HCT116 (cell line): ENCODE data around the gene TMEM256. TPM values are rescaled to one million over a fixed set of nuclear protein-coding genes. Genes with fewer than 3 reads are reported as not detected.

Experiments
- ATAC-seq: fragments of 200-7000 bp; cut with Tn5 transposase; 2 replicates; pipeline ENCODE4 v1.9.1; 2020; ENCODE audit warnings: mild to moderate bottlenecking, moderate library complexity
- BruUV-seq: library from RNA; stranded (reverse); fragments of 400-500 nt; replicated peaks from 2 replicates; lab custom pipeline; 2021; lab: Mats Ljungman, UMichigan
- CTCF ChIA-PET: fragments of 300-600 bp; sonication (Branson Sonifier 250); formaldehyde crosslinking; loops from one replicate; lab custom pipeline; 2021; ENCODE audit warnings: antibody characterized with exemption; lab: Charles Lee
- POLR2A ChIA-PET: fragments of 300-600, 350-600 bp; sonication (Branson Sonifier 250); formaldehyde crosslinking; loops from one replicate; lab custom pipeline; 2021; ENCODE audit warnings: antibody characterized with exemption; lab: Charles Lee
- RAD21 ChIA-PET, 2 experiments: fragments of 300-600 bp; sonication (Branson Sonifier 250); formaldehyde crosslinking; loops; one replicate each; lab custom pipeline; 2023; ENCODE audit warnings: low total read pairs in 2 of 2; ENCODE audit not compliant: uncharacterized antibody in 2 of 2, unreplicated experiment in 2 of 2, low non-redundant PET in 1 of 2; lab: Charles Lee
- DNase-seq: peaks from one replicate; pipeline ENCODE4 v3.0.0-alpha.2; 2010; ENCODE audit warnings: low read depth, low spot score
- H2AFZ ChIP-seq: fragments of 200-600 bp; shearing (Covaris generic), sonication (generic); 2 replicates; pipeline ENCODE4 v1.6.1; 2017; ENCODE audit warnings: low read depth, mixed run types, mixed read lengths, antibody characterized with exemption, low read length; ENCODE audit not compliant: poor library complexity, severe bottlenecking
- H3K27ac ChIP-seq: 2 replicates; pipeline ENCODE4 v1.5.1; 2012; ENCODE audit warnings: low read depth, low read length
- H3K27me3 ChIP-seq: fragments of 200-600 bp; sonication (generic); 2 replicates; pipeline ENCODE4 v1.6.1; 2016; ENCODE audit warnings: mixed run types, low read length, mixed read lengths; ENCODE audit not compliant: insufficient read depth
- H3K36me3 ChIP-seq, 2 experiments: fragments of 200-500 bp in 1 of 2; fragments of 200-600 bp in 1 of 2; sonication (Bioruptor generic) in 1 of 2; sonication (generic) in 1 of 2; 2 replicates each; pipeline versions ENCODE4 v1.5.1 to v1.6.1; 2014 to 2016; ENCODE audit warnings: low read length in 2 of 2, inconsistent platforms in 1 of 2, mixed read lengths in 1 of 2, mixed run types in 1 of 2; ENCODE audit not compliant: insufficient read depth in 2 of 2, control insufficient read depth in 1 of 2
- H3K4me1 ChIP-seq, 2 experiments: fragments of 200-600 bp in 1 of 2; sonication (generic) in 1 of 2; 2 replicates each; pipeline versions ENCODE4 v1.5.1 to v1.6.1; 2012 to 2017; ENCODE audit warnings: low read length in 2 of 2, inconsistent platforms in 1 of 2, mild to moderate bottlenecking in 1 of 2, mixed read lengths in 1 of 2, mixed run types in 1 of 2, moderate library complexity in 1 of 2; ENCODE audit not compliant: insufficient read depth in 2 of 2, control insufficient read depth in 1 of 2
- H3K4me2 ChIP-seq: fragments of 200-600 bp; sonication (generic); 2 replicates; pipeline ENCODE4 v1.6.1; 2017; ENCODE audit warnings: mixed run types, low read length, mixed read lengths
- H3K4me3 ChIP-seq, 2 experiments: fragments of 200-600 bp in 1 of 2; sonication (generic) in 1 of 2; replicated peaks in 1 of 2; 2 replicates each; pipeline ENCODE4 v1.5.1; 2011 to 2016; ENCODE audit warnings: low read length in 2 of 2, control low read depth in 1 of 2, low read depth in 1 of 2, mild to moderate bottlenecking in 1 of 2, mixed read lengths in 1 of 2, mixed run types in 1 of 2
- H3K79me2 ChIP-seq: fragments of 200-600 bp; sonication (generic); 2 replicates; pipeline ENCODE4 v1.6.1; 2017; ENCODE audit warnings: mild to moderate bottlenecking, mixed run types, low read length, moderate library complexity, mixed read lengths; ENCODE audit not compliant: insufficient read depth
- H3K9ac ChIP-seq: fragments of 200-600 bp; sonication (generic); 2 replicates; pipeline ENCODE4 v1.6.1; 2016; ENCODE audit warnings: low read length, mixed read lengths
- H3K9me2 ChIP-seq: fragments of 200-600 bp; sonication (generic), shearing (Covaris generic); 2 replicates; pipeline ENCODE4 v1.6.1; 2017; ENCODE audit warnings: mixed run types, mild to moderate bottlenecking, moderate library complexity; ENCODE audit not compliant: insufficient read depth
- H3K9me3 ChIP-seq, 2 experiments: fragments of 200-500 bp in 1 of 2; fragments of 200-600 bp in 1 of 2; sonication (Bioruptor generic) in 1 of 2; sonication (generic) in 1 of 2; 2 replicates each; pipeline ENCODE4 v1.6.1; 2014 to 2017; ENCODE audit warnings: low read length in 2 of 2, mixed read lengths in 2 of 2, inconsistent platforms in 1 of 2, low read depth in 1 of 2, mild to moderate bottlenecking in 1 of 2, mixed run types in 1 of 2, moderate library complexity in 1 of 2; ENCODE audit not compliant: control insufficient read depth in 1 of 2, insufficient read depth in 1 of 2
- H4K20me1 ChIP-seq: fragments of 200-600 bp; sonication (generic), shearing (Covaris generic); 2 replicates; pipeline ENCODE4 v1.6.1; 2017; ENCODE audit warnings: mixed run types, mild to moderate bottlenecking, moderate library complexity; ENCODE audit not compliant: insufficient read depth
- CBX3 ChIP-seq: IDR thresholded peaks from 2 replicates; pipeline ENCODE4 v1.6.1; 2012; ENCODE audit warnings: low read depth
- CEBPB ChIP-seq: IDR thresholded peaks from 2 replicates; pipeline ENCODE4 v1.6.1; 2012; ENCODE audit warnings: low read depth
- CTCF ChIP-seq, 3 experiments: fragments of 200-600 bp in 1 of 3; sonication (generic) in 1 of 3; IDR thresholded peaks in 2 of 3; conservative IDR thresholded peaks in 1 of 3; 2 replicates each; pipeline ENCODE4 v1.5.1; 2012 to 2017; ENCODE audit warnings: low read depth in 2 of 3, low read length in 2 of 3, antibody characterized with exemption in 1 of 3, borderline replicate concordance in 1 of 3, control low read depth in 1 of 3, mild to moderate bottlenecking in 1 of 3, mixed read lengths in 1 of 3, mixed run types in 1 of 3, moderate library complexity in 1 of 3; ENCODE audit not compliant: insufficient read depth in 1 of 3
- POLR2A ChIP-seq: IDR thresholded peaks from 2 replicates; pipeline ENCODE4 v1.7.0; 2011; ENCODE audit warnings: borderline replicate concordance; ENCODE audit not compliant: insufficient read depth, insufficient read length; ENCODE audit errors: extremely low read depth
- POLR2AphosphoS5 ChIP-seq: IDR thresholded peaks from 2 replicates; pipeline ENCODE4 v1.6.1; 2011; ENCODE audit warnings: mild to moderate bottlenecking, low read depth, low read length, moderate library complexity
- RAD21 ChIP-seq: IDR thresholded peaks from 2 replicates; pipeline ENCODE4 v1.6.1; 2012; ENCODE audit warnings: low read depth, mild to moderate bottlenecking
- SIN3A ChIP-seq: IDR thresholded peaks from 2 replicates; pipeline ENCODE4 v1.6.1; 2012; ENCODE audit warnings: low read depth
- SRF ChIP-seq: IDR thresholded peaks from 2 replicates; pipeline ENCODE4 v1.6.1; 2012; ENCODE audit warnings: low read depth
- TCF7L2 ChIP-seq: IDR thresholded peaks from 2 replicates; pipeline ENCODE4 v1.7.0; 2011; ENCODE audit warnings: borderline replicate concordance, inconsistent platforms; ENCODE audit not compliant: insufficient read depth, insufficient read length; ENCODE audit errors: extremely low read depth
- ZBTB33 ChIP-seq: IDR thresholded peaks from 2 replicates; pipeline ENCODE4 v1.6.1; 2011; ENCODE audit warnings: mild to moderate bottlenecking, low read length, moderate library complexity; ENCODE audit not compliant: insufficient replicate concordance; ENCODE audit errors: extremely low read depth
- intact Hi-C: fragments of 100-400 bp; cut with micrococcal nuclease; formaldehyde crosslinking; loops from 2 replicates; pipeline ENCODE4 v1.10.0; 2022
- total RNA-seq: library from RNA; stranded (reverse); gene quantifications from one replicate; pipeline ENCODE4 v1.2.1, GENCODE V29; 2021; ENCODE audit not compliant: unreplicated experiment

The TMEM256 gene
- total RNA-seq, 1 experiment from 2014 or later: 110 TPM

- Histone ChIP-seq H3K9ac (no peak overlapping the region), H3K9me2 (no peaks in the 10 kb centered on the region), H3K79me2 (peaks cover 10% of the 10 kb centered on the region; the same call in 1 of the 2 replicates), H4K20me1 (no peaks in the 10 kb centered on the region), H3K4me3 (no peak overlapping the region), H3K4me2 (peak overlapping the region; percentile 60), H3K4me1 (peaks cover 23 to 50% of the 10 kb centered on the region in 2 experiments), H3K27ac (no peak overlapping the region), H3K9me3 (no peaks in the 10 kb centered on the region), H2AFZ (no peak overlapping the region), H3K27me3 (no peaks in the 10 kb centered on the region), H3K36me3 (no peaks in the 10 kb centered on the region)
- ChIA-PET CTCF (interaction anchor here (0.6 to 2.9 kb wide), 13 partner anchors 11 to 633 kb away, joined by 3 to 21 read pairs (median 4); partner anchors contain the start of genes NEURL4, SENP3, TMEM102 and TMEM256), POLR2A (interaction anchor here (0.7 to 0.9 kb wide), 3 partner anchors 79 to 228 kb away, joined by 3 to 4 read pairs (median 3); partner anchors contain the start of genes MPDU1, POLR2A and TMEM102), RAD21 (interaction anchor here in 1 of 2 experiments (0.7 to 2.0 kb wide), 4 partner anchors 47 to 204 kb away, joined by 3 to 6 read pairs (median 4); partner anchors contain the start of genes TMEM102 and TMEM256)
- ATAC-seq (peak; percentile 67), DNase-seq (peak; percentile 83)
- TF ChIP-seq CEBPB (no peak), ZBTB33 (no peak), RAD21 (peak; percentile 97), TCF7L2 (no peak), POLR2AphosphoS5 (peak; percentile 64), CTCF (IDR thresholded peaks at IDR 0.05 in 2 of 3, conservative IDR thresholded peaks at IDR 0.05 in 1 of 3; ENCODE audit: borderline replicate concordance in 1 of 3, insufficient read depth in 1 of 3, low read depth in 2 of 3, low read length in 2 of 3) (peak; percentile 86 to 92 (median 91)), POLR2A (no peak), SRF (no peak), SIN3A (no peak), CBX3 (no peak)
- intact Hi-C loops: loop anchor here (1.0 to 5.0 kb wide), 4 partner anchors 36 to 205 kb away; partner anchors contain the start of genes PLSCR3, SENP3 and ZBTB4
- BruUV-seq: no TSS peak
These were observed 47.8 kb downstream of the TMEM256 start for GRCh38 chr17:7356072-7356549.
